ENCODE measurements around the gene FGB. TPM values are rescaled to one million over a fixed set of nuclear protein-coding genes. Genes with fewer than 3 reads are reported as not detected.

Gene FGB
- not detected for total RNA-seq

DNA sequence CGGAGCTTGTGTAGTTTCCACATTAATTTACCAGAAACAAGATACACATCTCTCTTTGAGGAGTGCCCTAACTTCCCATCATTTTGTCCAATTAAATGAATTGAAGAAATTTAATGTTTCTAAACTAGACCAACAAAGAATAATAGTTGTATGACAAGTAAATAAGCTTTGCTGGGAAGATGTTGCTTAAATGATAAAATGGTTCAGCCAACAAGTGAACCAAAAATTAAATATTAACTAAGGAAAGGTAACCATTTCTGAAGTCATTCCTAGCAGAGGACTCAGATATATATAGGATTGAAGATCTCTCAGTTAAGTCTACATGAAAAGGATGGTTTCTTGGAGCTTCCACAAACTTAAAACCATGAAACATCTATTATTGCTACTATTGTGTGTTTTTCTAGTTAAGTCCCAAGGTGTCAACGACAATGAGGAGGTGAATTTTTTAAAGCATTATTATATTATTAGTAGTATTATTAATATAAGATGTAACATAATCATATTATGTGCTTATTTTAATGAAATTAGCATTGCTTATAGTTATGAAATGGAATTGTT, at the start of gene FGB:
Gene FGB (plus strand): TSS at position 315 of the 558 bp plus-strand sequence. CDS start 8 bp downstream, at position 323.
- no peaks in the 10 kb centered on the region for H3K27me3 ChIP-seq
- in situ Hi-C loops (cut with MboI; ENCODE audit: low pct_ligation_motif_present in 1 of 4, low pct_unique_long_range_greater_than_20kb in 1 of 4, low sequenced_read_pairs in 3 of 4) = loop anchor here in 2 of 4 donors (25.0 kb wide), 1 partner anchor 800 kb away; no protein-coding TSS in a partner anchor
- TF ChIP-seq EP300 (IDR thresholded peaks at IDR 0.05; ENCODE audit: low read depth) (no peak), POLR2AphosphoS5 (IDR thresholded peaks at IDR 0.05) (no peak), POLR2A (IDR thresholded peaks at IDR 0.05) (no peak)
- TF ChIP-seq, protein P1, sequence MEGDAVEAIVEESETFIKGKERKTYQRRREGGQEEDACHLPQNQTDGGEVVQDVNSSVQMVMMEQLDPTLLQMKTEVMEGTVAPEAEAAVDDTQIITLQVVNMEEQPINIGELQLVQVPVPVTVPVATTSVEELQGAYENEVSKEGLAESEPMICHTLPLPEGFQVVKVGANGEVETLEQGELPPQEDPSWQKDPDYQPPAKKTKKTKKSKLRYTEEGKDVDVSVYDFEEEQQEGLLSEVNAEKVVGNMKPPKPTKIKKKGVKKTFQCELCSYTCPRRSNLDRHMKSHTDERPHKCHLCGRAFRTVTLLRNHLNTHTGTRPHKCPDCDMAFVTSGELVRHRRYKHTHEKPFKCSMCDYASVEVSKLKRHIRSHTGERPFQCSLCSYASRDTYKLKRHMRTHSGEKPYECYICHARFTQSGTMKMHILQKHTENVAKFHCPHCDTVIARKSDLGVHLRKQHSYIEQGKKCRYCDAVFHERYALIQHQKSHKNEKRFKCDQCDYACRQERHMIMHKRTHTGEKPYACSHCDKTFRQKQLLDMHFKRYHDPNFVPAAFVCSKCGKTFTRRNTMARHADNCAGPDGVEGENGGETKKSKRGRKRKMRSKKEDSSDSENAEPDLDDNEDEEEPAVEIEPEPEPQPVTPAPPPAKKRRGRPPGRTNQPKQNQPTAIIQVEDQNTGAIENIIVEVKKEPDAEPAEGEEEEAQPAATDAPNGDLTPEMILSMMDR (IDR thresholded peaks at IDR 0.05) = no peak
- H3K36me3 ChIP-seq = no peaks in the 10 kb centered on the region
- H3K27ac ChIP-seq = no peak within 1 kb of the TSS
- intact Hi-C loops (cut with DNase I; ENCODE audit: low total_unique reads) = no loop called here
- no peak within 1 kb of the TSS for H3K4me3 ChIP-seq
- peaks cover 0 to 9% (median 0%) of the 10 kb centered on the region in 4 donors for H3K4me1 ChIP-seq
- H3K9me3 ChIP-seq = no peaks in the 10 kb centered on the region
- WGBS, 2 donors (ENCODE audit: low coverage in 1 of 2) = 69 to 75% methylated on average over 2 of the region's 2 CpGs
- DNase-seq = no peak

DNA sequence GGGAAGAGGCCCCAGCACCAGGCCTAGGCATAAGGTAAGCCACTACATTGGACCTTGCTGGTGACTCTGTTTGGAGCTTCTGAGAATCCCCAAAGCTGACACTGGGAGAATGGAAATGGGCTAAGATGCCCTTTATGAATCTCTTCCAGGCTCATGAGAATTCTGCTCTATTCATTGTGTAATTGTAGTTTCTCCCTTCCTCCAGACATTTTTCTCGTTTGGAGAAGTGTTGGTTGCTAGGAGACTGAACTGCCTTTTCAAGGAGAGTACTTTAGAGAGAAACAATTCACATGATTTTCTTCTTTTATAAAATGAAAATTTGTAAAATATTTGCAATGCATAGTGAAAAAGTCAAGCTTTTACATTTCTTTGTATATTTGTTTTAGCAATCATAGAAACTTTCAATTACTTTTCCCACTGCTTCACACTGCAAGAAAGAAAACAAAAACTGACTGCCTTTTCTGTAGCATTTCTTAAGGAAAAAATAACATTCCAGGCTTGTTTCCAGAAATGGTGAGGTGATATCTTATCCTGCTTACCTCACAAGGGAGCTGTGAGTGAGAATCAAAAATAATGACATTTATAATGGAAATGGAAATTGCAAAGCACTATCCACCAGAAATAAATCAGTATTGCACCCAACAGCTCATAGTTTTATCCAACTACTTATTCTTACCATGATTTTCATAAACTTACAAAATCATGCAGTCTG, 46.3 kb upstream of the FGB start:
- H3K9me3 ChIP-seq = no peaks in the 10 kb centered on the region
- no peaks in the 10 kb centered on the region for H3K4me1 ChIP-seq
- no peak for DNase-seq
- no peaks in the 10 kb centered on the region for H3K36me3 ChIP-seq
- intact Hi-C loops (cut with DNase I; ENCODE audit: low total_unique reads) (no loop called here), in situ Hi-C loops (cut with MboI; ENCODE audit: low pct_ligation_motif_present in 1 of 4, low pct_unique_long_range_greater_than_20kb in 1 of 4, low sequenced_read_pairs in 3 of 4) (loop anchor here in 1 of 4 donors (25.0 kb wide), 1 partner anchor 729 kb away; the partner anchor contains the start of gene SFRP2)
- TF ChIP-seq EP300 (IDR thresholded peaks at IDR 0.05; ENCODE audit: low read depth) (no peak), POLR2A (IDR thresholded peaks at IDR 0.05) (no peak)
- no peak overlapping the region for H3K4me3 ChIP-seq
- H3K27me3 ChIP-seq = peaks cover 8% of the 10 kb centered on the region
- WGBS, 2 donors (ENCODE audit: low coverage in 1 of 2) = 13 to 19% methylated on average over 1 of the region's 1 CpG
- no peak overlapping the region for H3K27ac ChIP-seq

DNA sequence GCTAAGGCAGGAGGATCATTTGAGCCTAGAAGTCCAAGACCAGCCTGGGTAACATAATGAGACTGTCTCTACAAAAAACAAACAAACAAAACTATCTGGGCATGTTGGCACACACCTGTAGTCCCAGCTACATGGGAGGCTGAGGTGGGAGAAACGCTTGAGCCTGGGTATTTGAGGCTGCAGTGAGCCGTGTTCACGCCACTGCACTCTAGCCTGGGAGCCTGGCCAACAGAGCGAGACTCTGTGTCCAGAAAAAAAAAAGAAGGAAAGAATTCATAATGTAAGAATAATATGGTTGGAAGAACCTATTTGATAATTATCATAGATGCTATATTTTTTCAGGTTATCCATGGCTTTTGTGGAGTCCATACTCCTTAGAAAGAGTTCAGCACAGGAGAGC, 45.2 kb upstream of the FGB start:
- no peak for DNase-seq
- Histone ChIP-seq H3K27ac (no peak overlapping the region), H3K4me1 (no peaks in the 10 kb centered on the region), H3K36me3 (no peaks in the 10 kb centered on the region), H3K9me3 (no peaks in the 10 kb centered on the region), H3K4me3 (no peak overlapping the region), H3K27me3 (peaks cover 8% of the 10 kb centered on the region)
- TF ChIP-seq EP300 (IDR thresholded peaks at IDR 0.05; ENCODE audit: low read depth) (no peak), POLR2A (IDR thresholded peaks at IDR 0.05) (no peak), POLR2AphosphoS5 (IDR thresholded peaks at IDR 0.05) (no peak)
- TF ChIP-seq, protein P1 (IDR thresholded peaks at IDR 0.05) = no peak
- 68 to 73% methylated on average over 3 to 4 of the region's 4 CpGs for WGBS, 2 donors (ENCODE audit: low coverage in 1 of 2)
- intact Hi-C loops (cut with DNase I; ENCODE audit: low total_unique reads) = no loop called here
- in situ Hi-C loops (cut with MboI; ENCODE audit: low pct_ligation_motif_present in 1 of 4, low pct_unique_long_range_greater_than_20kb in 1 of 4, low sequenced_read_pairs in 3 of 4) = loop anchor here in 1 of 4 donors (25.0 kb wide), 1 partner anchor 730 kb away; the partner anchor contains the start of gene SFRP2

DNA sequence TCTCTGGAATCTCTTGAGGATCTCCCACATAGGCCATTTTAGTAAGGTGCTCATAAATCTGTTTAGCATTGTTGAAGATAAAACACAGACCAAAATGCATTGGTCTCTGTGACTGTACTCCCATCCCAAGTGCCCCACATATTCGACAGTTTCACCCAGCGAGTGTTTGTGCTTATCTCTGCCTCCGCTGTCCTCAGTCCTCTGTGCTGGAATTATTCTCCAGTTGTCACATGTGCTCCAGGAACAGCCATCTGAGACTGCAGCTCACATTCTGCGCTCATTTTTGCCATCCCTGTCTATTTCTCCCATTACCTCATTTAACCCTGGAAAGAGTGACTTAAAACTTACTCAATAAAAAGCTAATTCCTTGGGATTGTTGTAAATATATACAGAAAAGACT, 43.6 kb upstream of the FGB start:
- no peak overlapping the region for H3K27ac ChIP-seq
- WGBS, 2 donors (ENCODE audit: low coverage in 1 of 2) = 78 to 81% methylated on average over 4 of the region's 4 CpGs
- H3K4me1 ChIP-seq = no peaks in the 10 kb centered on the region
- intact Hi-C loops (cut with DNase I; ENCODE audit: low total_unique reads) (no loop called here), in situ Hi-C loops (cut with MboI; ENCODE audit: low pct_ligation_motif_present in 1 of 4, low pct_unique_long_range_greater_than_20kb in 1 of 4, low sequenced_read_pairs in 3 of 4) (loop anchor here in 1 of 4 donors (25.0 kb wide), 1 partner anchor 732 kb away; the partner anchor contains the start of gene SFRP2)
- no peaks in the 10 kb centered on the region for H3K36me3 ChIP-seq
- no peak overlapping the region for H3K4me3 ChIP-seq
- no peaks in the 10 kb centered on the region for H3K9me3 ChIP-seq
- no peak for TF ChIP-seq POLR2A (IDR thresholded peaks at IDR 0.05)
- no peak for TF ChIP-seq POLR2AphosphoS5 (IDR thresholded peaks at IDR 0.05)
- TF ChIP-seq EP300 (IDR thresholded peaks at IDR 0.05; ENCODE audit: low read depth) = no peak
- TF ChIP-seq, protein P1 (IDR thresholded peaks at IDR 0.05) = no peak
- no peak for DNase-seq
- peaks cover 8% of the 10 kb centered on the region for H3K27me3 ChIP-seq

Measured in transverse colon (tissue), 4 donors.